ENCODE results near the gene TRAF2. TPM values are rescaled to one million over a fixed set of nuclear protein-coding genes. Genes with fewer than 3 reads are reported as not detected.
A peak's percentile ranks its signal among the peaks of the same experiment; 100 is the strongest.

Gene TRAF2
- total and polyA plus RNA-seq, 2 of the 13 experiments (the other 11 are each of a cell fraction or from before 2014, with no cell fraction given): 12.4 to 13.6 TPM

- TF ChIP-seq, protein P1, sequence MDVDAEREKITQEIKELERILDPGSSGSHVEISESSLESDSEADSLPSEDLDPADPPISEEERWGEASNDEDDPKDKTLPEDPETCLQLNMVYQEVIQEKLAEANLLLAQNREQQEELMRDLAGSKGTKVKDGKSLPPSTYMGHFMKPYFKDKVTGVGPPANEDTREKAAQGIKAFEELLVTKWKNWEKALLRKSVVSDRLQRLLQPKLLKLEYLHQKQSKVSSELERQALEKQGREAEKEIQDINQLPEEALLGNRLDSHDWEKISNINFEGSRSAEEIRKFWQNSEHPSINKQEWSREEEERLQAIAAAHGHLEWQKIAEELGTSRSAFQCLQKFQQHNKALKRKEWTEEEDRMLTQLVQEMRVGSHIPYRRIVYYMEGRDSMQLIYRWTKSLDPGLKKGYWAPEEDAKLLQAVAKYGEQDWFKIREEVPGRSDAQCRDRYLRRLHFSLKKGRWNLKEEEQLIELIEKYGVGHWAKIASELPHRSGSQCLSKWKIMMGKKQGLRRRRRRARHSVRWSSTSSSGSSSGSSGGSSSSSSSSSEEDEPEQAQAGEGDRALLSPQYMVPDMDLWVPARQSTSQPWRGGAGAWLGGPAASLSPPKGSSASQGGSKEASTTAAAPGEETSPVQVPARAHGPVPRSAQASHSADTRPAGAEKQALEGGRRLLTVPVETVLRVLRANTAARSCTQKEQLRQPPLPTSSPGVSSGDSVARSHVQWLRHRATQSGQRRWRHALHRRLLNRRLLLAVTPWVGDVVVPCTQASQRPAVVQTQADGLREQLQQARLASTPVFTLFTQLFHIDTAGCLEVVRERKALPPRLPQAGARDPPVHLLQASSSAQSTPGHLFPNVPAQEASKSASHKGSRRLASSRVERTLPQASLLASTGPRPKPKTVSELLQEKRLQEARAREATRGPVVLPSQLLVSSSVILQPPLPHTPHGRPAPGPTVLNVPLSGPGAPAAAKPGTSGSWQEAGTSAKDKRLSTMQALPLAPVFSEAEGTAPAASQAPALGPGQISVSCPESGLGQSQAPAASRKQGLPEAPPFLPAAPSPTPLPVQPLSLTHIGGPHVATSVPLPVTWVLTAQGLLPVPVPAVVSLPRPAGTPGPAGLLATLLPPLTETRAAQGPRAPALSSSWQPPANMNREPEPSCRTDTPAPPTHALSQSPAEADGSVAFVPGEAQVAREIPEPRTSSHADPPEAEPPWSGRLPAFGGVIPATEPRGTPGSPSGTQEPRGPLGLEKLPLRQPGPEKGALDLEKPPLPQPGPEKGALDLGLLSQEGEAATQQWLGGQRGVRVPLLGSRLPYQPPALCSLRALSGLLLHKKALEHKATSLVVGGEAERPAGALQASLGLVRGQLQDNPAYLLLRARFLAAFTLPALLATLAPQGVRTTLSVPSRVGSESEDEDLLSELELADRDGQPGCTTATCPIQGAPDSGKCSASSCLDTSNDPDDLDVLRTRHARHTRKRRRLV (CRISPR knock-in tag; IDR thresholded peaks at IDR 0.05): peak; percentile 15; the same call in 1 of the 2 replicates
- peak; percentile 60 for TF ChIP-seq ZFY (CRISPR knock-in tag; IDR thresholded peaks at IDR 0.05)
- peak; percentile 68; the same call in 1 of the 2 replicates for TF ChIP-seq MTA1 (CRISPR knock-in tag; IDR thresholded peaks at IDR 0.05; ENCODE audit: borderline replicate concordance)
- peak; percentile 92; the same call in 1 of the 2 replicates for TF ChIP-seq ZNF816 (CRISPR knock-in tag; IDR thresholded peaks at IDR 0.05; ENCODE audit: borderline replicate concordance)
- TF ChIP-seq MXD4 (CRISPR knock-in tag; IDR thresholded peaks at IDR 0.05): peak; percentile 31; the same call in 1 of the 2 replicates
- TF ChIP-seq ZBTB42 (CRISPR knock-in tag; IDR thresholded peaks at IDR 0.05): 0 out of 2 replicates have a peak, but pooled peaks have one; percentile 24
- TF ChIP-seq CCDC6 (CRISPR knock-in tag; IDR thresholded peaks at IDR 0.05): 0 out of 2 replicates have a peak, but pooled peaks have one; percentile 44
- TF ChIP-seq, protein P2, sequence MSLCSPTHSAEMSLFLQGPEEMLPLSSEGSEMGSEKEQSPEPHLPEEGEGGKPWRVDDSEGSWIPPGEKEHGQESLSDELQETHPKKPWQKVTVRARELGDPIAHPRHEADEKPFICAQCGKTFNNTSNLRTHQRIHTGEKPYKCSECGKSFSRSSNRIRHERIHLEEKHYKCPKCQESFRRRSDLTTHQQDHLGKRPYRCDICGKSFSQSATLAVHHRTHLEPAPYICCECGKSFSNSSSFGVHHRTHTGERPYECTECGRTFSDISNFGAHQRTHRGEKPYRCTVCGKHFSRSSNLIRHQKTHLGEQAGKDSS (CRISPR knock-in tag; IDR thresholded peaks at IDR 0.05; ENCODE audit: borderline replicate concordance, low read depth): peak; percentile 14; the same call in 1 of the 2 replicates
- TF ChIP-seq, protein P3, sequence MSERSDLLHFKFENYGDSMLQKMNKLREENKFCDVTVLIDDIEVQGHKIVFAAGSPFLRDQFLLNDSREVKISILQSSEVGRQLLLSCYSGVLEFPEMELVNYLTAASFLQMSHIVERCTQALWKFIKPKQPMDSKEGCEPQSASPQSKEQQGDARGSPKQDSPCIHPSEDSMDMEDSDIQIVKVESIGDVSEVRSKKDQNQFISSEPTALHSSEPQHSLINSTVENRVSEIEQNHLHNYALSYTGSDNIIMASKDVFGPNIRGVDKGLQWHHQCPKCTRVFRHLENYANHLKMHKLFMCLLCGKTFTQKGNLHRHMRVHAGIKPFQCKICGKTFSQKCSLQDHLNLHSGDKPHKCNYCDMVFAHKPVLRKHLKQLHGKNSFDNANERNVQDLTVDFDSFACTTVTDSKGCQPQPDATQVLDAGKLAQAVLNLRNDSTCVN (CRISPR knock-in tag; IDR thresholded peaks at IDR 0.05; ENCODE audit: borderline replicate concordance): peak; percentile 44; the same call in 1 of the 2 replicates
- TF ChIP-seq SP4 (CRISPR knock-in tag; IDR thresholded peaks at IDR 0.05): peak; percentile 53; the same call in 1 of the 2 replicates
- TF ChIP-seq BATF2 (CRISPR knock-in tag; IDR thresholded peaks at IDR 0.05): 0 out of 2 replicates have a peak, but pooled peaks have one; percentile 58
- TF ChIP-seq PAX8 (CRISPR knock-in tag; IDR thresholded peaks at IDR 0.05; ENCODE audit: borderline replicate concordance): 0 out of 2 replicates have a peak, but pooled peaks have one; percentile 40
- peak; percentile 36; the same call in 1 of the 2 replicates for TF ChIP-seq REL (CRISPR knock-in tag; conservative IDR thresholded peaks at IDR 0.05)
- TF ChIP-seq, protein P4, sequence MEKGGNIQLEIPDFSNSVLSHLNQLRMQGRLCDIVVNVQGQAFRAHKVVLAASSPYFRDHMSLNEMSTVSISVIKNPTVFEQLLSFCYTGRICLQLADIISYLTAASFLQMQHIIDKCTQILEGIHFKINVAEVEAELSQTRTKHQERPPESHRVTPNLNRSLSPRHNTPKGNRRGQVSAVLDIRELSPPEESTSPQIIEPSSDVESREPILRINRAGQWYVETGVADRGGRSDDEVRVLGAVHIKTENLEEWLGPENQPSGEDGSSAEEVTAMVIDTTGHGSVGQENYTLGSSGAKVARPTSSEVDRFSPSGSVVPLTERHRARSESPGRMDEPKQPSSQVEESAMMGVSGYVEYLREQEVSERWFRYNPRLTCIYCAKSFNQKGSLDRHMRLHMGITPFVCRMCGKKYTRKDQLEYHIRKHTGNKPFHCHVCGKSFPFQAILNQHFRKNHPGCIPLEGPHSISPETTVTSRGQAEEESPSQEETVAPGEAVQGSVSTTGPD (CRISPR knock-in tag; IDR thresholded peaks at IDR 0.05): 0 out of 2 replicates have a peak, but pooled peaks have one; percentile 33
- 0 out of 2 replicates have a peak, but pooled peaks have one; percentile 47 for TF ChIP-seq MAF1 (CRISPR knock-in tag; IDR thresholded peaks at IDR 0.05; ENCODE audit: borderline replicate concordance)
- TF ChIP-seq ZNF331 (CRISPR knock-in tag; IDR thresholded peaks at IDR 0.05): 0 out of 2 replicates have a peak, but pooled peaks have one; percentile 40
- TF ChIP-seq ZNF589 (CRISPR knock-in tag; conservative IDR thresholded peaks at IDR 0.05): 0 out of 2 replicates have a peak, but pooled peaks have one; percentile 45
- peak; percentile 13; the same call in 1 of the 2 replicates for TF ChIP-seq NR1H2 (CRISPR knock-in tag; IDR thresholded peaks at IDR 0.05; ENCODE audit: borderline replicate concordance, low read depth)
- TF ChIP-seq ZBTB7B (CRISPR knock-in tag; IDR thresholded peaks at IDR 0.05): peak; percentile 54; the same call in 1 of the 2 replicates
These were observed 43.9 kb upstream of the TRAF2 start, which contains the start of gene AJM1 (continued) for GRCh38 chr9:136842380-136842948.
